Endodermal cell (in vitro differentiated cells): ENCODE results near the gene MAPT. TPM values are rescaled to one million over a fixed set of nuclear protein-coding genes. Genes with fewer than 3 reads are reported as not detected.

ENCODE experiments used
- DNase-seq: peaks from one replicate; pipeline ENCODE4 v3.0.0-alpha.2; 2017
- H3K27ac ChIP-seq: 2 replicates; pipeline ENCODE4 v1.5.1; 2013; ENCODE audit warnings: mild to moderate bottlenecking, low read depth, low read length, moderate library complexity
- H3K27me3 ChIP-seq: 2 replicates; pipeline ENCODE4 v1.6.1; 2013; ENCODE audit warnings: mild to moderate bottlenecking, low read length, moderate library complexity; ENCODE audit not compliant: insufficient read depth, control insufficient read depth, poor library complexity, severe bottlenecking
- H3K36me3 ChIP-seq: 2 replicates; pipeline ENCODE4 v1.7.0; 2013; ENCODE audit warnings: mild to moderate bottlenecking, low read length, moderate library complexity; ENCODE audit not compliant: control insufficient read depth, insufficient read depth
- H3K4me1 ChIP-seq: one replicate; pipeline ENCODE4 v1.7.0; 2013; ENCODE audit warnings: low read length; ENCODE audit not compliant: control insufficient read depth, insufficient read depth
- H3K4me3 ChIP-seq: 2 replicates; pipeline ENCODE4 v1.5.1; 2013; ENCODE audit warnings: mild to moderate bottlenecking, low read length, moderate library complexity
- H3K9ac ChIP-seq: 2 replicates; pipeline ENCODE4 v1.6.1; 2013; ENCODE audit warnings: mild to moderate bottlenecking, low read length, moderate library complexity; ENCODE audit not compliant: poor library complexity, severe bottlenecking; ENCODE audit errors: extremely low read depth
- H3K9me3 ChIP-seq: 2 replicates; pipeline ENCODE4 v1.6.1; 2013; ENCODE audit warnings: mild to moderate bottlenecking, low read length, moderate library complexity; ENCODE audit not compliant: control insufficient read depth
- H3K27ac Mint-ChIP-seq: 2 replicates; pipeline ENCODE4 v1.8.0; 2020; ENCODE audit warnings: mixed read lengths
- H3K27me3 Mint-ChIP-seq: 2 replicates; pipeline ENCODE4 v1.8.0; 2021; ENCODE audit warnings: mild to moderate bottlenecking, mixed read lengths; ENCODE audit not compliant: insufficient read depth
- H3K36me3 Mint-ChIP-seq: 2 replicates; pipeline ENCODE4 v1.8.0; 2020; ENCODE audit warnings: low read depth, mixed read lengths
- H3K4me1 Mint-ChIP-seq: 2 replicates; pipeline ENCODE4 v1.8.0; 2020; ENCODE audit warnings: mixed read lengths
- H3K4me3 Mint-ChIP-seq: 2 replicates; pipeline ENCODE4 v1.8.0; 2020; ENCODE audit warnings: mild to moderate bottlenecking, moderate library complexity, mixed read lengths
- H3K9me3 Mint-ChIP-seq: 2 replicates; pipeline ENCODE4 v1.8.0; 2020; ENCODE audit warnings: mild to moderate bottlenecking, mixed read lengths
- WGBS, 2 experiments: methylation state at CpG; one replicate each; pipeline versions ENCODE4 v1.1.5 to v1.1.7; 2013; ENCODE audit warnings: missing lambda C conversion rate in 2 of 2, mixed read lengths in 1 of 2; ENCODE audit not compliant: insufficient coverage in 1 of 2, insufficient read length in 1 of 2; 5-methylcytosine and 5-hydroxymethylcytosine counted together
- total RNA-seq, 2 donors: library from RNA; stranded (reverse); fragmentation: NEBNext Ultra II Directional in 1 of 2; extraction: Animal tissue kit (Norgen Biotek cat#: 25700) in 1 of 2; gene quantifications; 2 replicates in 1 of 2; 3 replicates in 1 of 2; pipeline ENCODE4 v1.2.1, GENCODE V29; 2021
- TF ChIP-seq, protein P1 (sequence below): fragments of 200-600 bp; sonication (generic); conservative IDR thresholded peaks from 2 replicates; pipeline ENCODE4 v1.5.0; 2021; ENCODE audit warnings: antibody characterized with exemption, mild to moderate bottlenecking

MAPT gene
- total RNA-seq, 2 donors from 2014 or later: 0.69 to 0.73 TPM

DNA sequence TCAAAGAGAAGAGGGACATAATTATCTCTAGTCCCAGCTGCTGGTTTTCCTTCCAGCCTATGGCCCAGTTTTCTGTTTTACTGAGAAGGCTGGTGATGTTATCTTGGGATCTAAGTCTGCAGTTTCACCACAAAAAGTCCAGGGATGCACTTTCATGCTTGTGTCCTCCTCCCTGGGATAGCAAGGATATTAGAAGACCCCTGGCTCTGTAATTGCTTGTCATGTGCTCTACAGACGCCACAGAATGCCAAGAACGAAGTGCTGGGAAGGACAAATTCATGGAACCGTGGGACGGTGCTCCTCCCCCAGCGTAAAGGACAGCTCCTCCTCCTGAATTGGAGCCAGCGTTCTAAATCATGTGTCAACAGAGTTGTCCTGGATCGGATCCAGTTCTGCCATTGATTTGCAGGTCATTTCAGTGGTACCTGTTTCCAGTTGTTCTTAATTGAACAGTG lies 8.6 kb downstream of the MAPT start:
- 71 to 81% methylated on average over 6 to 7 of the region's 7 CpGs for WGBS, 2 experiments
- H3K4me1 Mint-ChIP-seq: no peaks in the 10 kb centered on the region
- H3K9me3 Mint-ChIP-seq: no peaks in the 10 kb centered on the region
- Histone ChIP-seq H3K27me3 (peaks cover 58% of the 10 kb centered on the region), H3K27ac (no peak overlapping the region), H3K4me1 (no peaks in the 10 kb centered on the region), H3K36me3 (no peaks in the 10 kb centered on the region), H3K9ac (no peak overlapping the region), H3K9me3 (no peaks in the 10 kb centered on the region), H3K4me3 (no peak overlapping the region)
- H3K27ac Mint-ChIP-seq: no peak overlapping the region
- DNase-seq: no peak
- TF ChIP-seq, protein P1, sequence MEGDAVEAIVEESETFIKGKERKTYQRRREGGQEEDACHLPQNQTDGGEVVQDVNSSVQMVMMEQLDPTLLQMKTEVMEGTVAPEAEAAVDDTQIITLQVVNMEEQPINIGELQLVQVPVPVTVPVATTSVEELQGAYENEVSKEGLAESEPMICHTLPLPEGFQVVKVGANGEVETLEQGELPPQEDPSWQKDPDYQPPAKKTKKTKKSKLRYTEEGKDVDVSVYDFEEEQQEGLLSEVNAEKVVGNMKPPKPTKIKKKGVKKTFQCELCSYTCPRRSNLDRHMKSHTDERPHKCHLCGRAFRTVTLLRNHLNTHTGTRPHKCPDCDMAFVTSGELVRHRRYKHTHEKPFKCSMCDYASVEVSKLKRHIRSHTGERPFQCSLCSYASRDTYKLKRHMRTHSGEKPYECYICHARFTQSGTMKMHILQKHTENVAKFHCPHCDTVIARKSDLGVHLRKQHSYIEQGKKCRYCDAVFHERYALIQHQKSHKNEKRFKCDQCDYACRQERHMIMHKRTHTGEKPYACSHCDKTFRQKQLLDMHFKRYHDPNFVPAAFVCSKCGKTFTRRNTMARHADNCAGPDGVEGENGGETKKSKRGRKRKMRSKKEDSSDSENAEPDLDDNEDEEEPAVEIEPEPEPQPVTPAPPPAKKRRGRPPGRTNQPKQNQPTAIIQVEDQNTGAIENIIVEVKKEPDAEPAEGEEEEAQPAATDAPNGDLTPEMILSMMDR: no peak
- no peak overlapping the region for H3K4me3 Mint-ChIP-seq
- peaks cover 65% of the 10 kb centered on the region for H3K27me3 Mint-ChIP-seq
- H3K36me3 Mint-ChIP-seq: no peaks in the 10 kb centered on the region

DNA sequence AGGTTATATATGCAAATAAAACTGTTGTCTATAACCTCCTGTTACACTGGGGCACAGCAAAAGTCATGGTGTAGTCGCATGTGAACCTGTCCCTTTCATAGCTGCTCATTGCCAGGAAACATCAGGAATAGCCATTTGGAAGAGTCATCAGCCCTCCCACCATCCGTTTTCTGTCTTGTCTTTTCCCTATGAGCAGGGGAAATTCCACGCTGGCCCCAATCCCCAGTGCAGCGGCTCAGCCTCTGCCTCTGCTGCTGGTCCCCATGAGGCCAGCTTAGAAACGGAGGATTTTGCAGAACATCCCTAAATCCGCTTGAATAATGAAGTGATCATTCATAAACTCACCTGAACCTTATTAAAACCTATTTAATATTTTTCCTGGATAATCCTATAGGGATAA lies 10.5 kb downstream of the MAPT start:
- Mint-ChIP-seq H3K27me3 (peaks cover 47% of the 10 kb centered on the region), H3K9me3 (no peaks in the 10 kb centered on the region), H3K4me1 (no peaks in the 10 kb centered on the region), H3K4me3 (no peak overlapping the region), H3K27ac (no peak overlapping the region), H3K36me3 (no peaks in the 10 kb centered on the region)
- H3K4me3 ChIP-seq: no peak overlapping the region
- H3K9me3 ChIP-seq: no peaks in the 10 kb centered on the region
- no peak overlapping the region for H3K9ac ChIP-seq
- no peak for DNase-seq
- no peaks in the 10 kb centered on the region for H3K36me3 ChIP-seq
- WGBS, 2 experiments: 57 to 79% methylated on average over 5 to 6 of the region's 6 CpGs
- peaks cover 38% of the 10 kb centered on the region for H3K27me3 ChIP-seq
- H3K27ac ChIP-seq: no peak overlapping the region
- TF ChIP-seq, protein P1: no peak
- H3K4me1 ChIP-seq: no peaks in the 10 kb centered on the region

DNA sequence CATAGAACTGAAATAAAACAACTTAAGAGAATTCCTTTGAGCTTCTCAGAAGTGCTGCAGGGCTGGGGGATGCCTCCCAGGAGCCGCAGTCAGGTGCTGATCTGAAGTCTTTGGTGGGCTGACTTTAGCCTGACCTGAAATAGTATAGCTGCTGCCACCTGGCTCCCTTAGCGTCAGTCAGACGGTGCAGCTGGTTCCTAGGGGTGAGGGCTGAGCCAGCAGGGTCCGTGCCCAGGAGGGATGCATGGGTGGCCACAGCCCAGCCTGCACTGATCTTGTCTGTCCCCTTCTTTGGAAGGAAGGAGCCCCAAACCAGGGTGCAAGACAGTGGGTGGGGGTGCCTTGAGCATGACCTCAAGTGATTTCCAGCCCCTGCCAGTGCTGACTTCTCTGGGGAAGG lies 11.5 kb downstream of the MAPT start:
- H3K4me1 Mint-ChIP-seq: no peaks in the 10 kb centered on the region
- H3K4me3 Mint-ChIP-seq: no peak overlapping the region
- H3K27me3 ChIP-seq: peaks cover 29% of the 10 kb centered on the region
- no peaks in the 10 kb centered on the region for H3K4me1 ChIP-seq
- H3K9ac ChIP-seq: no peak overlapping the region
- H3K27ac ChIP-seq: peak overlapping the region; percentile 24
- H3K9me3 Mint-ChIP-seq: no peaks in the 10 kb centered on the region
- no peaks in the 10 kb centered on the region for H3K9me3 ChIP-seq
- H3K4me3 ChIP-seq: no peak overlapping the region
- H3K36me3 ChIP-seq: no peaks in the 10 kb centered on the region
- H3K27ac Mint-ChIP-seq: no peak overlapping the region
- 80 to 82% methylated on average over 3 to 4 of the region's 4 CpGs for WGBS, 2 experiments
- H3K27me3 Mint-ChIP-seq: peaks cover 42% of the 10 kb centered on the region
- no peaks in the 10 kb centered on the region for H3K36me3 Mint-ChIP-seq
- TF ChIP-seq, protein P1: no peak
- no peak for DNase-seq
